Chondrocyte (in vitro differentiated cells): Measurements from ENCODE around the gene PRRG2. TPM values are rescaled to one million over a fixed set of nuclear protein-coding genes. Genes with fewer than 3 reads are reported as not detected.

Experiments
- DNase-seq: peaks from one replicate; pipeline ENCODE4 v3.0.0; 2021; ENCODE audit warnings: mixed read lengths, low spot score
- H3K27ac Mint-ChIP-seq: one replicate; pipeline ENCODE4 v1.8.0; 2021; ENCODE audit warnings: mild to moderate bottlenecking, moderate library complexity, mixed read lengths; ENCODE audit not compliant: unreplicated experiment
- H3K27me3 Mint-ChIP-seq: 2 replicates; pipeline ENCODE4 v1.8.0; 2021; ENCODE audit warnings: low read depth, mixed read lengths
- H3K36me3 Mint-ChIP-seq: 2 replicates; pipeline ENCODE4 v1.8.0; 2021; ENCODE audit warnings: low read depth, mixed read lengths
- H3K4me1 Mint-ChIP-seq: 2 replicates; pipeline ENCODE4 v1.8.0; 2021; ENCODE audit warnings: low read depth, mild to moderate bottlenecking, mixed read lengths
- H3K4me3 Mint-ChIP-seq: one replicate; pipeline ENCODE4 v1.8.0; 2021; ENCODE audit warnings: mild to moderate bottlenecking, moderate library complexity, mixed read lengths; ENCODE audit not compliant: unreplicated experiment
- H3K9me3 Mint-ChIP-seq: 2 replicates; pipeline ENCODE4 v1.8.0; 2021; ENCODE audit warnings: low read depth, mixed read lengths
- total RNA-seq: library from RNA; stranded (reverse); gene quantifications from 3 replicates; pipeline ENCODE4 v1.2.1, GENCODE V29; 2021
- TF ChIP-seq, protein P1 (sequence below): fragments of 200-600 bp; sonication (generic); IDR thresholded peaks from 2 replicates; pipeline ENCODE4 v1.5.0; 2021; ENCODE audit warnings: antibody characterized with exemption, mild to moderate bottlenecking, moderate library complexity

PRRG2 gene
- total RNA-seq, 1 donor from 2014 or later, result 0.17 TPM

GRCh38 chr19:49573009-49573408 is 8.1 kb upstream of the PRRG2 start:
- Mint-ChIP-seq H3K9me3 (no peaks in the 10 kb centered on the region), H3K27me3 (no peaks in the 10 kb centered on the region), H3K27ac (no peak overlapping the region), H3K4me1 (peaks cover 20% of the 10 kb centered on the region), H3K36me3 (no peaks in the 10 kb centered on the region), H3K4me3 (no peak overlapping the region)
- DNase-seq, result no peak
- TF ChIP-seq, protein P1, sequence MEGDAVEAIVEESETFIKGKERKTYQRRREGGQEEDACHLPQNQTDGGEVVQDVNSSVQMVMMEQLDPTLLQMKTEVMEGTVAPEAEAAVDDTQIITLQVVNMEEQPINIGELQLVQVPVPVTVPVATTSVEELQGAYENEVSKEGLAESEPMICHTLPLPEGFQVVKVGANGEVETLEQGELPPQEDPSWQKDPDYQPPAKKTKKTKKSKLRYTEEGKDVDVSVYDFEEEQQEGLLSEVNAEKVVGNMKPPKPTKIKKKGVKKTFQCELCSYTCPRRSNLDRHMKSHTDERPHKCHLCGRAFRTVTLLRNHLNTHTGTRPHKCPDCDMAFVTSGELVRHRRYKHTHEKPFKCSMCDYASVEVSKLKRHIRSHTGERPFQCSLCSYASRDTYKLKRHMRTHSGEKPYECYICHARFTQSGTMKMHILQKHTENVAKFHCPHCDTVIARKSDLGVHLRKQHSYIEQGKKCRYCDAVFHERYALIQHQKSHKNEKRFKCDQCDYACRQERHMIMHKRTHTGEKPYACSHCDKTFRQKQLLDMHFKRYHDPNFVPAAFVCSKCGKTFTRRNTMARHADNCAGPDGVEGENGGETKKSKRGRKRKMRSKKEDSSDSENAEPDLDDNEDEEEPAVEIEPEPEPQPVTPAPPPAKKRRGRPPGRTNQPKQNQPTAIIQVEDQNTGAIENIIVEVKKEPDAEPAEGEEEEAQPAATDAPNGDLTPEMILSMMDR, result no peak

GRCh38 chr19:49573425-49573824 is 7.7 kb upstream of the PRRG2 start:
- Mint-ChIP-seq H3K4me3 (no peak overlapping the region), H3K27me3 (no peaks in the 10 kb centered on the region), H3K27ac (no peak overlapping the region), H3K36me3 (no peaks in the 10 kb centered on the region), H3K9me3 (no peaks in the 10 kb centered on the region), H3K4me1 (peaks cover 16% of the 10 kb centered on the region)
- no peak for DNase-seq
- TF ChIP-seq, protein P1, result no peak

- H3K27me3 Mint-ChIP-seq, result no peaks in the 10 kb centered on the region
- TF ChIP-seq, protein P1, result no peak
- no peak overlapping the region for H3K27ac Mint-ChIP-seq
- H3K4me1 Mint-ChIP-seq, result peaks cover 22% of the 10 kb centered on the region
- DNase-seq, result no peak
- no peak overlapping the region for H3K4me3 Mint-ChIP-seq
- H3K9me3 Mint-ChIP-seq, result no peaks in the 10 kb centered on the region
- no peaks in the 10 kb centered on the region for H3K36me3 Mint-ChIP-seq
Measured at GRCh38 chr19:49574206-49574755, 6.8 kb upstream of the PRRG2 start.

- H3K36me3 Mint-ChIP-seq, result no peaks in the 10 kb centered on the region
- H3K4me1 Mint-ChIP-seq, result peaks cover 23% of the 10 kb centered on the region
- TF ChIP-seq, protein P1, result no peak
- DNase-seq, result no peak
- H3K9me3 Mint-ChIP-seq, result no peaks in the 10 kb centered on the region
- no peaks in the 10 kb centered on the region for H3K27me3 Mint-ChIP-seq
- no peak overlapping the region for H3K27ac Mint-ChIP-seq
- peak overlapping the region; percentile 88 for H3K4me3 Mint-ChIP-seq
Measured at GRCh38 chr19:49579193-49579592, 1.9 kb upstream of the PRRG2 start.

GRCh38 chr19:49579947-49580263 is 1.2 kb upstream of the PRRG2 start:
- peak overlapping the region; percentile 88 for H3K4me3 Mint-ChIP-seq
- DNase-seq, result no peak
- peaks cover 23% of the 10 kb centered on the region for H3K4me1 Mint-ChIP-seq
- no peaks in the 10 kb centered on the region for H3K27me3 Mint-ChIP-seq
- peak overlapping the region; percentile 89 for H3K27ac Mint-ChIP-seq
- TF ChIP-seq, protein P1, result no peak
- no peaks in the 10 kb centered on the region for H3K36me3 Mint-ChIP-seq
- no peaks in the 10 kb centered on the region for H3K9me3 Mint-ChIP-seq
